Activated naive CD8-positive, alpha-beta T cell treated with anti-CD3 and anti-CD28 coated beads for 36 hours (primary cell): ENCODE results near the gene PDE4DIP. TPM values are rescaled to one million over a fixed set of nuclear protein-coding genes. Genes with fewer than 3 reads are reported as not detected.
"Not testable (repeated sequence)": the region's sequence is repeated elsewhere in the genome, so short reads cannot be mapped to it uniquely, and the experiment has no call there.

Experiments
- DNase-seq: peaks from one replicate; pipeline ENCODE4 v3.0.0; 2021
- H3K27ac Mint-ChIP-seq: one replicate; pipeline ENCODE4 v1.8.0; 2022; ENCODE audit warnings: mild to moderate bottlenecking, moderate library complexity, mixed read lengths
- H3K27me3 Mint-ChIP-seq: one replicate; pipeline ENCODE4 v1.8.0; 2022; ENCODE audit warnings: mild to moderate bottlenecking, mixed read lengths
- H3K36me3 Mint-ChIP-seq: one replicate; pipeline ENCODE4 v1.8.0; 2021; ENCODE audit warnings: mild to moderate bottlenecking, mixed read lengths
- H3K4me1 Mint-ChIP-seq: one replicate; pipeline ENCODE4 v1.8.0; 2021; ENCODE audit warnings: mixed read lengths
- H3K4me3 Mint-ChIP-seq: one replicate; pipeline ENCODE4 v1.8.0; 2022; ENCODE audit warnings: mild to moderate bottlenecking, moderate library complexity, mixed read lengths
- H3K9me3 Mint-ChIP-seq: one replicate; pipeline ENCODE4 v1.8.0; 2022; ENCODE audit warnings: mixed read lengths
- total RNA-seq, 2 experiments: library from RNA; stranded (reverse); gene quantifications; one replicate each; pipeline ENCODE4 v1.2.3, GENCODE V29; 2021

The PDE4DIP gene
- total RNA-seq, 2 experiments from 2014 or later = 18.6 to 19.8 TPM

DNA sequence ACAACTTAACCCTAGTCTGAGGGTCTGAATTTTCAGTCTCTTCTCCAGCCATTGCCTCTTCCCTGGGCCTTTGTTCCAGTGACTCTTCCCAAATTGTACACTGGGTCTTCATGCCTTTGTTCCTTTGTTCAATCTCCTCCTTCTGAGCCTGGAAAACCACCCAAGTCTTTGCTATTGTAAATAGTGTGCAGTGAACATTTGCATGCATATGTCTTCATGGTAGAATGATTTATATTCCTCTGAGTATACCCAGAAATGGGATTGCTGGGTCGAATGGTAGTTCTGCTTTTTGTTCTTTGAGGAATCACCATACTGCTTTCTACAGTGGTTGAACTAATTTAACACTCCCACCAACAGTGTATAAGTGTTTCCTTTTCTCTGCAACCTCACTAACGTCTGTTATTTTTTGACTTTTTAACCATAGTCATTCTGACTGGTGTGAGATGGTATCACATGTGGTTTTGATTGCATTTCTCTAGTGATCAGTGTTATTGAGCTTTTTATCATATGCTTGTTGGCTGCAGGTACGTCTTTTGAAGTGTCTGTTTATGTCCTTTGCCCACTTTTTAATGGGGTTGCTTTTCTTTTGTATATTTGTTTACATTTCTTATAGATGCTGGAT lies 91.3 kb downstream of the PDE4DIP start:
- H3K36me3 Mint-ChIP-seq, H3K9me3 Mint-ChIP-seq, H3K4me1 Mint-ChIP-seq, H3K27ac Mint-ChIP-seq, DNase-seq, H3K4me3 Mint-ChIP-seq, H3K27me3 Mint-ChIP-seq: not testable (repeated sequence)

DNA sequence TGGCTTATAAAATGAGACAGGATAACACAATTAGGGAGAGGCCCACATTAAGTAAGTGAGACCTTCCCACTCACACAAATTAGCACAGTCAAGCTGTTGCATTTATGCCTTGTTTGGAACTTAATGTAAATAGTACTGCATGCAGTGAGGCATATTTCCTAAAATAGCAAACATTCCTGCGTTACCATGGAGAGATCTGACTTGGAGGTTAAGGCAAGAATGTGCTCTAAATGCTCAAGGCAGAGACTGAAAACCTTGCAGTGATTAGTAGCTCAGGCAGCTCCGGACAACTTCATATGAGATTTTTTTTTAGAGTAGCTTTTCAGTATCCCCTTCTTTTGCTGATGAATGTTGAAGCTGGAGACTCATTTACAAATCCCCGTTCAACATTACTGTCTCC lies 98.7 kb downstream of the PDE4DIP start:
- not testable (repeated sequence) for H3K9me3 Mint-ChIP-seq, H3K36me3 Mint-ChIP-seq, H3K27me3 Mint-ChIP-seq, H3K4me1 Mint-ChIP-seq, H3K4me3 Mint-ChIP-seq, H3K27ac Mint-ChIP-seq, DNase-seq

- not testable (repeated sequence) for H3K27me3 Mint-ChIP-seq, H3K27ac Mint-ChIP-seq, H3K4me1 Mint-ChIP-seq, H3K36me3 Mint-ChIP-seq, DNase-seq, H3K4me3 Mint-ChIP-seq, H3K9me3 Mint-ChIP-seq
These were observed 100.9 kb downstream of the PDE4DIP start for GRCh38 chr1:148945130-148945529.

- H3K9me3 Mint-ChIP-seq, DNase-seq, H3K27me3 Mint-ChIP-seq, H3K36me3 Mint-ChIP-seq, H3K4me1 Mint-ChIP-seq, H3K4me3 Mint-ChIP-seq, H3K27ac Mint-ChIP-seq: not testable (repeated sequence)
These were observed 104.5 kb downstream of the PDE4DIP start for GRCh38 chr1:148948768-148949167.

- Mint-ChIP-seq H3K27ac (peak overlapping the region; percentile 86), H3K4me1 (peaks cover 10% of the 10 kb centered on the region), H3K4me3 (peak overlapping the region; percentile 89)
- H3K9me3 Mint-ChIP-seq, H3K27me3 Mint-ChIP-seq, H3K36me3 Mint-ChIP-seq: not testable (repeated sequence)
- DNase-seq = peak; percentile 77
These were observed 107.4 kb downstream of the PDE4DIP start for GRCh38 chr1:148951336-148952227.

- Mint-ChIP-seq H3K4me1 (peaks cover 10% of the 10 kb centered on the region), H3K4me3 (peak overlapping the region; percentile 74)
- not testable (repeated sequence) for H3K9me3 Mint-ChIP-seq, H3K27me3 Mint-ChIP-seq, H3K27ac Mint-ChIP-seq, H3K36me3 Mint-ChIP-seq
- peak; percentile 75 for DNase-seq
These were observed 108.2 kb downstream of the PDE4DIP start for GRCh38 chr1:148952253-148952937.

GRCh38 chr1:148952938-148953616 lies 108.8 kb downstream of the PDE4DIP start:
- not testable (repeated sequence) for H3K27ac Mint-ChIP-seq, H3K36me3 Mint-ChIP-seq, H3K9me3 Mint-ChIP-seq, H3K27me3 Mint-ChIP-seq
- H3K4me1 Mint-ChIP-seq = peaks cover 10% of the 10 kb centered on the region
- peak overlapping the region; percentile 74 for H3K4me3 Mint-ChIP-seq
- DNase-seq = peak; percentile 16

DNA sequence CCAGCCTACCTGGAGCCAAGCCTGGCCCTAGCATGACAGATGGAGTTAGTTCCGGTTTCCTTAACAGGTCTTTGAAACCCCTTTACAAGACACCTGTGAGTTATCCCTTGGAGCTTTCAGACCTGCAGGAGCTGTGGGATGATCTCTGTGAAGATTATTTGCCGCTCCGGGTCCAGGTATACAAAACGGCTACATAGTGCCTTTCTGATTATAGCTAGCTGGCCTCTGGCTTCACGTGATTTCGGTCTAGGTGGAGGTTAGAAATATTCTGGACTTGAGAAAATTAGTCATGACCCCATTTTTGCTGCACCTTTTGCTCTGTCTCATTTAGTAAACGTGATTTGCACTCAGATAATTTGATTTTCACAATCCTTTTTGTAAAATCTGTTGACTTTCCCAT lies 109.5 kb downstream of the PDE4DIP start:
- peaks cover 10% of the 10 kb centered on the region for H3K4me1 Mint-ChIP-seq
- H3K36me3 Mint-ChIP-seq, H3K9me3 Mint-ChIP-seq, DNase-seq, H3K27ac Mint-ChIP-seq, H3K27me3 Mint-ChIP-seq: not testable (repeated sequence)
- H3K4me3 Mint-ChIP-seq = peak overlapping the region; percentile 72

DNA sequence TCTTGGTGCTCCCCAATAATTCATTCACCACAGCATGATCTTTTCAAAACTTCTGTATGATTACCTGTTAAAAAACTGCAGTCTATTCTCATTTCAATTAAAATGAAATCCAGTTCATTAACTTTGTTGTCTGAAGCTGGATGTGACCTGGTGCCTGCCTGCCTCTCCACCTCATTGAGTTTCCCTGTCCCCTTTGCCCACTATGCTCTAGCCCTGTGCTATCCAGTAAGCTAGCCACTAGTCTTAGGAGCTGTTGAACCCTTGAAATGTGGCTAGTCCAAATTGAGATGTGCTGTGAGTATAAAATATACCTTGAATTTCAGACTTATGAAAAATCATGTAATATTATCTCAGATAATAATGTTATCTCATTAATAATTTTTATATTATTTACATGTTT lies 114.1 kb downstream of the PDE4DIP start:
- peak overlapping the region; percentile 18 for H3K4me3 Mint-ChIP-seq
- not testable (repeated sequence) for H3K4me1 Mint-ChIP-seq, H3K27me3 Mint-ChIP-seq, H3K36me3 Mint-ChIP-seq, DNase-seq, H3K27ac Mint-ChIP-seq, H3K9me3 Mint-ChIP-seq

- not testable (repeated sequence) for H3K27ac Mint-ChIP-seq, H3K4me3 Mint-ChIP-seq, H3K36me3 Mint-ChIP-seq, H3K9me3 Mint-ChIP-seq, H3K27me3 Mint-ChIP-seq, DNase-seq, H3K4me1 Mint-ChIP-seq
These were observed 116.2 kb downstream of the PDE4DIP start for GRCh38 chr1:148960212-148961000.

DNA sequence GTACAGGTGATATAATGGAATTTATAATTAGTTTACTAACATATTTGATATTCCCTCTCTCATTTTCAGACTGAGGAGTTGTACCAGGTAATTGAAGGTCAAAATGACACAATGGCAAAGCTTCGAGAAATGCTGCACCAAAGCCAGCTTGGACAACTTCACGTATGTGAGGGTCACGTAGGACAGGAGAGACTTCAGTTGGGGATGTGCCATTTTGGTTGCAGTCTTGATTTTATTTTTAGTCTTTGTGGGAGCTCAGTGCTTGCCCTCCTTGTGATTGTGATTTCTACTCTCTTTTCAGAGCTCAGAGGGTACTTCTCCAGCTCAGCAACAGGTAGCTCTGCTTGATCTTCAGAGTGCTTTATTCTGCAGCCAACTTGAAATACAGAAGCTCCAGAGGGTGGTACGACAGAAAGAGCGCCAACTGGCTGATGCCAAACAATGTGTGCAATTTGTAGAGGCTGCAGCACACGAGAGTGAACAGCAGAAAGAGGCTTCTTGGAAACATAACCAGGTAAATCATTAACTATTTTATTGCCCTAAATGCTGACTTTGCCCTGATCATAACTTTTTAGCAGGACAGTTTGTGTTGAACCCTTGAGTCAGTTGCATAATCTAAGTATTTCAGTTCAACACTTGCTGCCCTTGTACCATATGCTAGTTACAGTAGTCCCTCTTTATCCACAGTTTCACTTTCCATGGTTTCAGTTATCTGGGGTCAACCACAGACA lies 118.1 kb downstream of the PDE4DIP start:
- not testable (repeated sequence) for H3K9me3 Mint-ChIP-seq, H3K27ac Mint-ChIP-seq, H3K4me1 Mint-ChIP-seq, H3K36me3 Mint-ChIP-seq, DNase-seq, H3K27me3 Mint-ChIP-seq, H3K4me3 Mint-ChIP-seq

GRCh38 chr1:148966084-148966483 lies 121.9 kb downstream of the PDE4DIP start:
- H3K9me3 Mint-ChIP-seq, H3K36me3 Mint-ChIP-seq, H3K4me1 Mint-ChIP-seq, H3K27me3 Mint-ChIP-seq, H3K27ac Mint-ChIP-seq, H3K4me3 Mint-ChIP-seq, DNase-seq: not testable (repeated sequence)

DNA sequence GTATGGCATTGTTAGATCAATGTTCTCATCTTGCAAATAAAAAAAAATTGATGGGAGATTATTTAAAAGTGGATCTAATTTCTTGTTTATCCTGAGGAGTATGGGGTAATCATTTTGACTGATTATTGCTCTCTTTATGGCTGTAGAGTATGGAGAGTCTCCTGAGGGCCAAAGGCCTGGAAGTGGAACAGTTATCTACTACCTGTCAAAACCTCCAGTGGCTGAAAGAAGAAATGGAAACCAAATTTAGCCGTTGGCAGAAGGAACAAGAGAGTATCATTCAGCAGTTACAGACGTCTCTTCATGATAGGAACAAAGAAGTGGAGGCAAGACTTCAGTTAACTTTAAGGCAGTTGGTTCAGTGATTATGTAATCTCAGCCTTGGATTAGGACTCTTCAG lies 123.4 kb downstream of the PDE4DIP start:
- H3K27ac Mint-ChIP-seq, H3K4me3 Mint-ChIP-seq, DNase-seq, H3K36me3 Mint-ChIP-seq, H3K27me3 Mint-ChIP-seq, H3K4me1 Mint-ChIP-seq, H3K9me3 Mint-ChIP-seq: not testable (repeated sequence)

GRCh38 chr1:148968682-148969081 lies 124.5 kb downstream of the PDE4DIP start:
- H3K27ac Mint-ChIP-seq, H3K9me3 Mint-ChIP-seq, H3K27me3 Mint-ChIP-seq, H3K4me1 Mint-ChIP-seq, H3K36me3 Mint-ChIP-seq, H3K4me3 Mint-ChIP-seq, DNase-seq: not testable (repeated sequence)
